Panc1 (cell line): ENCODE data around the gene ZNF165. TPM values are rescaled to one million over a fixed set of nuclear protein-coding genes. Genes with fewer than 3 reads are reported as not detected.
"Not testable (repeated sequence)": the region's sequence is repeated elsewhere in the genome, so short reads cannot be mapped to it uniquely, and the experiment has no call there.

Experiments
- ATAC-seq: fragments of 200-7000 bp; cut with Tn5 transposase; 2 replicates; pipeline ENCODE4 v1.9.1; 2020; ENCODE audit warnings: mild to moderate bottlenecking, moderate library complexity
- BruUV-seq: library from RNA; stranded (reverse); fragments of 400-500 nt; replicated peaks from 2 replicates; lab custom pipeline; 2021; lab: Mats Ljungman, UMichigan
- CTCF ChIA-PET: fragments of 300-600 bp; sonication (Branson Sonifier 250); formaldehyde crosslinking; loops from one replicate; lab custom pipeline; 2022; ENCODE audit warnings: antibody characterized with exemption; lab: Charles Lee
- POLR2A ChIA-PET: fragments of 300-600 bp; sonication (Branson Sonifier 250); formaldehyde crosslinking; loops from one replicate; lab custom pipeline; 2022; ENCODE audit warnings: antibody characterized with exemption; lab: Charles Lee
- DNase-seq: peaks from one replicate; pipeline ENCODE4 v3.0.0-alpha.2; 2010; ENCODE audit warnings: low read depth, low spot score
- H3K27ac ChIP-seq: 2 replicates; pipeline ENCODE4 v1.5.1; 2011; ENCODE audit warnings: mild to moderate bottlenecking, low read length, inconsistent platforms
- H3K27me3 ChIP-seq: fragments of 200-500 bp; sonication (Bioruptor generic); 2 replicates; pipeline ENCODE4 v1.6.0; 2014; ENCODE audit warnings: low read length, inconsistent platforms; ENCODE audit not compliant: control insufficient read depth, insufficient read depth
- H3K36me3 ChIP-seq: fragments of 200-500 bp; sonication (Bioruptor generic); 2 replicates; pipeline ENCODE4 v1.5.1; 2014; ENCODE audit warnings: inconsistent platforms, mild to moderate bottlenecking, low read length, moderate library complexity; ENCODE audit not compliant: control insufficient read depth, insufficient read depth
- H3K4me1 ChIP-seq: 2 replicates; pipeline ENCODE4 v1.5.1; 2011; ENCODE audit warnings: inconsistent platforms, mild to moderate bottlenecking, low read length, moderate library complexity; ENCODE audit not compliant: control insufficient read depth, insufficient read depth
- H3K4me3 ChIP-seq, 2 experiments: 2 replicates each; pipeline ENCODE4 v1.5.1; 2011 to 2012; ENCODE audit warnings: low read depth in 2 of 2, low read length in 2 of 2, mild to moderate bottlenecking in 2 of 2, inconsistent platforms in 1 of 2, moderate library complexity in 1 of 2
- H3K9me3 ChIP-seq: fragments of 200-500 bp; sonication (Bioruptor generic); 2 replicates; pipeline ENCODE4 v1.5.1; 2014; ENCODE audit warnings: low read depth, mild to moderate bottlenecking, inconsistent platforms, low read length, moderate library complexity; ENCODE audit not compliant: control insufficient read depth, insufficient read depth
- POLR2AphosphoS5 ChIP-seq: IDR thresholded peaks from 2 replicates; pipeline ENCODE4 v1.6.1; 2012; ENCODE audit warnings: mild to moderate bottlenecking, low read depth, low read length, moderate library complexity
- REST ChIP-seq, 2 experiments: IDR thresholded peaks; 2 replicates each; pipeline ENCODE4 v1.6.1; 2011 to 2012; ENCODE audit warnings: low read depth in 2 of 2, control low read depth in 1 of 2, low read length in 1 of 2, mild to moderate bottlenecking in 1 of 2, moderate library complexity in 1 of 2; ENCODE audit not compliant: insufficient read depth in 1 of 2
- SIN3A ChIP-seq: IDR thresholded peaks from 2 replicates; pipeline ENCODE4 v1.6.1; 2012; ENCODE audit warnings: low read depth, mild to moderate bottlenecking, low read length, moderate library complexity, borderline replicate concordance; ENCODE audit not compliant: insufficient read depth
- TCF7L2 ChIP-seq: IDR thresholded peaks from 2 replicates; pipeline ENCODE4 v1.6.1; 2011; ENCODE audit warnings: mild to moderate bottlenecking, low read depth, low read length, inconsistent platforms
- in situ Hi-C: cut with HindIII; loops from 2 replicates; pipeline ENCODE4 v1.10.0; 2016; ENCODE audit warnings: low sequenced_read_pairs, low pct_unique_long_range_greater_than_20kb
- intact Hi-C: fragments of 100-400 bp; cut with micrococcal nuclease; formaldehyde crosslinking; loops from one replicate; pipeline ENCODE4 v1.10.0; 2022; ENCODE audit not compliant: unreplicated experiment
- total RNA-seq: library from RNA; stranded (reverse); gene quantifications from one replicate; pipeline ENCODE4 v1.2.1, GENCODE V29; 2021; ENCODE audit not compliant: unreplicated experiment
- TF ChIP-seq, protein P1 (sequence below): fragments of 450-650 bp; IDR thresholded peaks from 2 replicates; pipeline ENCODE4 v1.5.1; 2017; ENCODE audit warnings: mild to moderate bottlenecking

Gene ZNF165
- total RNA-seq, 1 experiment from 2014 or later = 4.2 TPM

- Histone ChIP-seq H3K36me3 (peaks cover 19% of the 10 kb centered on the region; the same call in 1 of the 2 replicates), H3K27me3 (no peaks in the 10 kb centered on the region), H3K4me1 (no peaks in the 10 kb centered on the region), H3K9me3 (no peaks in the 10 kb centered on the region), H3K27ac (no peak overlapping the region), H3K4me3 (no peak overlapping the region)
- BruUV-seq = no TSS peak
- ChIA-PET CTCF (no interaction called here), POLR2A (no interaction called here)
- in situ Hi-C loops = no loop called here
- intact Hi-C loops = no loop called here
- TF ChIP-seq REST (IDR thresholded peaks at IDR 0.05; ENCODE audit: insufficient read depth in 1 of 2, low read depth in 2 of 2, low read length in 1 of 2) (no peak), POLR2AphosphoS5 (no peak), TCF7L2 (no peak), SIN3A (no peak)
- TF ChIP-seq, protein P1, sequence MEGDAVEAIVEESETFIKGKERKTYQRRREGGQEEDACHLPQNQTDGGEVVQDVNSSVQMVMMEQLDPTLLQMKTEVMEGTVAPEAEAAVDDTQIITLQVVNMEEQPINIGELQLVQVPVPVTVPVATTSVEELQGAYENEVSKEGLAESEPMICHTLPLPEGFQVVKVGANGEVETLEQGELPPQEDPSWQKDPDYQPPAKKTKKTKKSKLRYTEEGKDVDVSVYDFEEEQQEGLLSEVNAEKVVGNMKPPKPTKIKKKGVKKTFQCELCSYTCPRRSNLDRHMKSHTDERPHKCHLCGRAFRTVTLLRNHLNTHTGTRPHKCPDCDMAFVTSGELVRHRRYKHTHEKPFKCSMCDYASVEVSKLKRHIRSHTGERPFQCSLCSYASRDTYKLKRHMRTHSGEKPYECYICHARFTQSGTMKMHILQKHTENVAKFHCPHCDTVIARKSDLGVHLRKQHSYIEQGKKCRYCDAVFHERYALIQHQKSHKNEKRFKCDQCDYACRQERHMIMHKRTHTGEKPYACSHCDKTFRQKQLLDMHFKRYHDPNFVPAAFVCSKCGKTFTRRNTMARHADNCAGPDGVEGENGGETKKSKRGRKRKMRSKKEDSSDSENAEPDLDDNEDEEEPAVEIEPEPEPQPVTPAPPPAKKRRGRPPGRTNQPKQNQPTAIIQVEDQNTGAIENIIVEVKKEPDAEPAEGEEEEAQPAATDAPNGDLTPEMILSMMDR = no peak
- no peak for ATAC-seq
- DNase-seq = no peak
Observed at GRCh38 chr6:28118217-28118616, 37.8 kb downstream of the ZNF165 start.

DNA sequence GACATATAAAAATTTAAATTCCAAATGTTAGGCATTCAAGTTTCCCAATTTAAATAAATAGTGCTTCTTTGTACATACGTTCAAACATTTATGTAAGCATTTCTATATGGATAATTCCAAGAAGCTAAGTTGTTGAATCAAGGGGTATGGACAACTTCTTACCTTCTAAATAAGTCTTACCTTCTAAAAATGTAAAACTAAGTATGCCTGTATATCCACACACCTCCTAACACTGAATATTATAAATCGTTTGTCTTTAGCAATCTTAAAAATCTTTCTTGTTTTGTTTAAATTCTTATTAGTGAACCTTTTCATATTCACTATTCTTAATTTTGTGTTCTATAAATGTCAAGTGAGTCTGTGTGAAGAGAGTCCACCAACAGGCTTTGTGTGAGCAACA, 41.5 kb downstream of the ZNF165 start:
- intact Hi-C loops (no loop called here), in situ Hi-C loops (no loop called here)
- ATAC-seq (no peak), DNase-seq (no peak)
- H3K9me3 ChIP-seq = no peaks in the 10 kb centered on the region
- BruUV-seq = no TSS peak
- H3K27me3 ChIP-seq = no peaks in the 10 kb centered on the region
- ChIA-PET CTCF (no interaction called here), POLR2A (no interaction called here)
- TF ChIP-seq POLR2AphosphoS5 (no peak), REST (IDR thresholded peaks at IDR 0.05; ENCODE audit: insufficient read depth in 1 of 2, low read depth in 2 of 2, low read length in 1 of 2) (no peak), TCF7L2 (no peak), SIN3A (no peak)
- TF ChIP-seq, protein P1 = no peak
- H3K4me3 ChIP-seq = no peak overlapping the region
- peaks cover 15% of the 10 kb centered on the region; the same call in 1 of the 2 replicates for H3K4me1 ChIP-seq
- no peak overlapping the region for H3K27ac ChIP-seq
- peaks cover 24% of the 10 kb centered on the region for H3K36me3 ChIP-seq

- DNase-seq, H3K4me3 ChIP-seq, H3K27ac ChIP-seq, CTCF ChIA-PET, H3K27me3 ChIP-seq, ATAC-seq, H3K9me3 ChIP-seq, BruUV-seq, intact Hi-C loops, in situ Hi-C loops, POLR2A ChIA-PET: not testable (repeated sequence)
- peaks cover 15% of the 10 kb centered on the region; the same call in 1 of the 2 replicates for H3K4me1 ChIP-seq
- H3K36me3 ChIP-seq = peaks cover 22% of the 10 kb centered on the region
Observed at GRCh38 chr6:28122283-28122682, 41.9 kb downstream of the ZNF165 start.
